WTC11 (cell line): ENCODE measurements around the gene ALDOC. TPM values are rescaled to one million over a fixed set of nuclear protein-coding genes. Genes with fewer than 3 reads are reported as not detected.

Experiments
- ATAC-seq: fragments of 200-7000 bp; cut with Tn5 transposase; 2 replicates; pipeline ENCODE4 v1.10.0; 2021; ENCODE audit warnings: mild to moderate bottlenecking, moderate library complexity
- CTCF ChIA-PET: fragments of 300-600 bp; sonication (Branson Sonifier 250); formaldehyde crosslinking; loops from one replicate; lab custom pipeline; 2021; ENCODE audit warnings: antibody characterized with exemption; lab: Charles Lee
- POLR2A ChIA-PET: fragments of 350-600 bp; sonication (Branson Sonifier 250); formaldehyde crosslinking; loops from one replicate; lab custom pipeline; 2021; ENCODE audit warnings: antibody characterized with exemption; lab: Charles Lee
- DNase-seq: peaks from one replicate; pipeline ENCODE4 v3.0.0; 2021; ENCODE audit warnings: low spot score
- H3K27ac Mint-ChIP-seq: 2 replicates; pipeline ENCODE4 v1.8.0; 2021; ENCODE audit warnings: mixed read lengths
- H3K27me3 Mint-ChIP-seq: 2 replicates; pipeline ENCODE4 v1.8.0; 2021; ENCODE audit warnings: low read depth, mild to moderate bottlenecking, moderate library complexity, mixed read lengths
- H3K36me3 Mint-ChIP-seq: 2 replicates; pipeline ENCODE4 v1.8.0; 2021; ENCODE audit warnings: mixed read lengths
- H3K4me1 Mint-ChIP-seq: 2 replicates; pipeline ENCODE4 v1.8.0; 2022; ENCODE audit warnings: mixed read lengths
- H3K4me3 Mint-ChIP-seq: 2 replicates; pipeline ENCODE4 v1.8.0; 2021; ENCODE audit warnings: mild to moderate bottlenecking, moderate library complexity, mixed read lengths
- H3K9me3 Mint-ChIP-seq: 2 replicates; pipeline ENCODE4 v1.8.0; 2021; ENCODE audit warnings: mixed read lengths
- ATF1 ChIP-seq: sonication (generic); formaldehyde crosslinking; IDR thresholded peaks from 2 replicates; pipeline ENCODE4 v1.8.1; 2023; ENCODE audit warnings: mild to moderate bottlenecking, moderate library complexity, missing genetic modification reagents
- ELF4 ChIP-seq: sonication (generic); formaldehyde crosslinking; IDR thresholded peaks from 2 replicates; pipeline ENCODE4 v1.8.1; 2022; ENCODE audit warnings: low read depth, mild to moderate bottlenecking, moderate library complexity, missing genetic modification reagents
- ESRRA ChIP-seq: sonication (generic); formaldehyde crosslinking; IDR thresholded peaks from 2 replicates; pipeline ENCODE4 v1.8.1; 2022; ENCODE audit warnings: mild to moderate bottlenecking, missing genetic modification reagents, borderline replicate concordance
- ETV6 ChIP-seq: sonication (generic); formaldehyde crosslinking; IDR thresholded peaks from 2 replicates; pipeline ENCODE4 v1.8.1; 2022; ENCODE audit warnings: mild to moderate bottlenecking, missing genetic modification reagents
- FOXJ3 ChIP-seq: sonication (generic); formaldehyde crosslinking; IDR thresholded peaks from 2 replicates; pipeline ENCODE4 v1.9.0; 2021; ENCODE audit warnings: missing genetic modification reagents, mild to moderate bottlenecking, borderline replicate concordance
- MXD4 ChIP-seq: fragments of 250-450 bp; sonication (Bioruptor Pico); IDR thresholded peaks from 2 replicates; pipeline ENCODE4 v1.8.0; 2021; ENCODE audit warnings: mild to moderate bottlenecking, moderate library complexity, borderline replicate concordance
- NR2C2 ChIP-seq: sonication (generic); formaldehyde crosslinking; IDR thresholded peaks from 2 replicates; pipeline ENCODE4 v1.8.0; 2022; ENCODE audit warnings: mild to moderate bottlenecking, missing genetic modification reagents
- NR3C1 ChIP-seq: sonication (generic); formaldehyde crosslinking; conservative IDR thresholded peaks from 2 replicates; pipeline ENCODE4 v1.8.1; 2023; ENCODE audit warnings: low read depth, mild to moderate bottlenecking, missing genetic modification reagents
- TEAD4 ChIP-seq: sonication (generic); formaldehyde crosslinking; IDR thresholded peaks from 2 replicates; pipeline ENCODE4 v1.8.0; 2022; ENCODE audit warnings: mild to moderate bottlenecking, missing genetic modification reagents
- TP53 ChIP-seq: sonication (generic); formaldehyde crosslinking; IDR thresholded peaks from 2 replicates; pipeline ENCODE4 v1.8.1; 2023; ENCODE audit warnings: mild to moderate bottlenecking, missing genetic modification reagents
- ZNF232 ChIP-seq: sonication (generic); formaldehyde crosslinking; IDR thresholded peaks from 2 replicates; pipeline ENCODE4 v1.8.0; 2022; ENCODE audit warnings: mild to moderate bottlenecking, missing genetic modification reagents
- ZNF396 ChIP-seq: fragments of 250-450 bp; sonication (Bioruptor Pico); IDR thresholded peaks from 2 replicates; pipeline ENCODE4 v1.8.0; 2021; ENCODE audit warnings: mild to moderate bottlenecking, moderate library complexity, borderline replicate concordance
- ZNF671 ChIP-seq: fragments of 250-450 bp; sonication (Bioruptor Pico); IDR thresholded peaks from 2 replicates; pipeline ENCODE4 v1.8.0; 2021; ENCODE audit warnings: mild to moderate bottlenecking
- total RNA-seq: library from RNA; stranded (reverse); gene quantifications from 3 replicates; pipeline ENCODE4 v1.2.3, GENCODE V29; 2021
- TF ChIP-seq, protein P1 (sequence below): sonication (generic); formaldehyde crosslinking; IDR thresholded peaks from 2 replicates; pipeline ENCODE4 v1.8.1; 2022; ENCODE audit warnings: mild to moderate bottlenecking, missing genetic modification reagents, moderate library complexity, borderline replicate concordance
- TF ChIP-seq, protein P2 (sequence below): sonication (generic); formaldehyde crosslinking; IDR thresholded peaks from 2 replicates; pipeline ENCODE4 v1.8.0; 2022; ENCODE audit warnings: mild to moderate bottlenecking, missing genetic modification reagents
- TF ChIP-seq, protein P3 (sequence below): fragments of 250-450 bp; sonication (Bioruptor Pico); IDR thresholded peaks from 2 replicates; pipeline ENCODE4 v1.9.0; 2021; ENCODE audit warnings: mild to moderate bottlenecking
- TF ChIP-seq, protein P4 (sequence below): sonication (generic); formaldehyde crosslinking; IDR thresholded peaks from 2 replicates; pipeline ENCODE4 v1.8.0; 2022; ENCODE audit warnings: mild to moderate bottlenecking, missing genetic modification reagents
- TF ChIP-seq, protein P5 (sequence below): sonication (generic); formaldehyde crosslinking; IDR thresholded peaks from 2 replicates; pipeline ENCODE4 v1.8.1; 2023; ENCODE audit warnings: mild to moderate bottlenecking, missing genetic modification reagents, borderline replicate concordance
- TF ChIP-seq, protein P6 (sequence below): sonication (generic); formaldehyde crosslinking; IDR thresholded peaks from 2 replicates; pipeline ENCODE4 v1.8.0; 2023; ENCODE audit warnings: mild to moderate bottlenecking, missing genetic modification reagents

ALDOC gene
- total RNA-seq, 1 experiment from 2014 or later, result 73.5 TPM

DNA sequence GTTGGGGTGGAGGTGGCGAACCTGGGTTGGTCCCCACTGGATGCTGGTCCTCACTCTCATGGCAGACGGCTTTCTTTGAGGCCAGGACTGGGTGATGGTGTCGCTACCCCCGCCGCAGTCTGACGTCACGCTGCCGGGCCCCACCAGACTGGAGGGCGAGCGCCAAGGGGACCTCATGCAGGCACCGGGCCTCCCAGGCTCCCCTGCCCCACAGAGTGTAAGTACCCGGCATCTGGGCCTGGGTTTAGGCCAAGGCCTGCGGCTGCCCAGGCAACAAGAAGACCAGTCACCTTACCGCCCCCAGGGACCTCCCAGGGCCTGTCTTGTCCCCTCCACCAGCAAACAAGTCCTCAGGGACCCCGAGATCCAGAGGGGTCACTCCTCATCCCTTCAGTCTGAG, 52.8 kb downstream of the ALDOC start:
- ChIA-PET POLR2A (no interaction called here), CTCF (no interaction called here)
- H3K4me1 Mint-ChIP-seq, result peaks cover 3% of the 10 kb centered on the region
- no peaks in the 10 kb centered on the region for H3K36me3 Mint-ChIP-seq
- no peak overlapping the region for H3K4me3 Mint-ChIP-seq
- no peak overlapping the region for H3K27ac Mint-ChIP-seq
- no peak for TF ChIP-seq ATF1 (CRISPR knock-in tag)
- TF ChIP-seq ZNF671 (CRISPR knock-in tag), result no peak
- TF ChIP-seq, all 79 proteins: peak for 0
- H3K27me3 Mint-ChIP-seq, result peaks cover 2% of the 10 kb centered on the region; the same call in 1 of the 2 replicates
- no peaks in the 10 kb centered on the region for H3K9me3 Mint-ChIP-seq
- ATAC-seq (no peak), DNase-seq (no peak)

DNA sequence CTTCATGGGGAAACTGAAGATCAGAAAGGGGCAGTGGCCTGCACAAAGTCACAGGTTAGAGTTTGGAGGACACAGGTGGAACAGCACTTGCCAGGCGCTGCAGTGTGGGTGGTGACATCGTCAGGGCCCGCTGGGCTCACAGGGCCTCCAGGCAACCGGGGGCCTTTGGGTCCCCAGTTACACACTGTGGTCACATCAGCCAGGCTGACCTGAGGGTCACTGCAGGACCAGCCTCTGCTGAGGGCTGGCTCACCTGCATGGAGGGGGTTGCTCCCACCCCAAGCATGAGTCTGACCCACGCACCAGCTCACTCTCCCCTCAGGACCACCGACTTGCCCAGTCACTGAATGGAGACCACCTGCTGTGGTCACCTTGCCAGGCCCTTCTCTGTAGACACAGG, 53.5 kb downstream of the ALDOC start:
- H3K36me3 Mint-ChIP-seq, result no peaks in the 10 kb centered on the region
- ChIA-PET POLR2A (no interaction called here), CTCF (no interaction called here)
- TF ChIP-seq, protein P1, sequence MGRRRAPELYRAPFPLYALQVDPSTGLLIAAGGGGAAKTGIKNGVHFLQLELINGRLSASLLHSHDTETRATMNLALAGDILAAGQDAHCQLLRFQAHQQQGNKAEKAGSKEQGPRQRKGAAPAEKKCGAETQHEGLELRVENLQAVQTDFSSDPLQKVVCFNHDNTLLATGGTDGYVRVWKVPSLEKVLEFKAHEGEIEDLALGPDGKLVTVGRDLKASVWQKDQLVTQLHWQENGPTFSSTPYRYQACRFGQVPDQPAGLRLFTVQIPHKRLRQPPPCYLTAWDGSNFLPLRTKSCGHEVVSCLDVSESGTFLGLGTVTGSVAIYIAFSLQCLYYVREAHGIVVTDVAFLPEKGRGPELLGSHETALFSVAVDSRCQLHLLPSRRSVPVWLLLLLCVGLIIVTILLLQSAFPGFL (CRISPR knock-in tag), result no peak
- no peak for TF ChIP-seq TP53 (CRISPR knock-in tag)
- TF ChIP-seq TEAD4 (CRISPR knock-in tag), result no peak
- TF ChIP-seq ETV6 (CRISPR knock-in tag), result no peak
- TF ChIP-seq, protein P2, sequence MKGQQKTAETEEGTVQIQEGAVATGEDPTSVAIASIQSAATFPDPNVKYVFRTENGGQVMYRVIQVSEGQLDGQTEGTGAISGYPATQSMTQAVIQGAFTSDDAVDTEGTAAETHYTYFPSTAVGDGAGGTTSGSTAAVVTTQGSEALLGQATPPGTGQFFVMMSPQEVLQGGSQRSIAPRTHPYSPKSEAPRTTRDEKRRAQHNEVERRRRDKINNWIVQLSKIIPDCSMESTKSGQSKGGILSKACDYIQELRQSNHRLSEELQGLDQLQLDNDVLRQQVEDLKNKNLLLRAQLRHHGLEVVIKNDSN (CRISPR knock-in tag), result no peak
- no peak for TF ChIP-seq NR2C2 (CRISPR knock-in tag)
- TF ChIP-seq, protein P3, sequence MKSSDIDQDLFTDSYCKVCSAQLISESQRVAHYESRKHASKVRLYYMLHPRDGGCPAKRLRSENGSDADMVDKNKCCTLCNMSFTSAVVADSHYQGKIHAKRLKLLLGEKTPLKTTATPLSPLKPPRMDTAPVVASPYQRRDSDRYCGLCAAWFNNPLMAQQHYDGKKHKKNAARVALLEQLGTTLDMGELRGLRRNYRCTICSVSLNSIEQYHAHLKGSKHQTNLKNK (CRISPR knock-in tag), result no peak
- TF ChIP-seq NR3C1 (CRISPR knock-in tag), result no peak
- no peak for TF ChIP-seq FOXJ3 (CRISPR knock-in tag)
- TF ChIP-seq ESRRA (CRISPR knock-in tag), result no peak
- no peak for TF ChIP-seq MXD4 (CRISPR knock-in tag)
- TF ChIP-seq, protein P4, sequence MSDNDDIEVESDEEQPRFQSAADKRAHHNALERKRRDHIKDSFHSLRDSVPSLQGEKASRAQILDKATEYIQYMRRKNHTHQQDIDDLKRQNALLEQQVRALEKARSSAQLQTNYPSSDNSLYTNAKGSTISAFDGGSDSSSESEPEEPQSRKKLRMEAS (CRISPR knock-in tag), result no peak
- TF ChIP-seq ZNF232 (CRISPR knock-in tag), result no peak
- no peak for TF ChIP-seq ZNF396 (CRISPR knock-in tag)
- TF ChIP-seq, protein P5, sequence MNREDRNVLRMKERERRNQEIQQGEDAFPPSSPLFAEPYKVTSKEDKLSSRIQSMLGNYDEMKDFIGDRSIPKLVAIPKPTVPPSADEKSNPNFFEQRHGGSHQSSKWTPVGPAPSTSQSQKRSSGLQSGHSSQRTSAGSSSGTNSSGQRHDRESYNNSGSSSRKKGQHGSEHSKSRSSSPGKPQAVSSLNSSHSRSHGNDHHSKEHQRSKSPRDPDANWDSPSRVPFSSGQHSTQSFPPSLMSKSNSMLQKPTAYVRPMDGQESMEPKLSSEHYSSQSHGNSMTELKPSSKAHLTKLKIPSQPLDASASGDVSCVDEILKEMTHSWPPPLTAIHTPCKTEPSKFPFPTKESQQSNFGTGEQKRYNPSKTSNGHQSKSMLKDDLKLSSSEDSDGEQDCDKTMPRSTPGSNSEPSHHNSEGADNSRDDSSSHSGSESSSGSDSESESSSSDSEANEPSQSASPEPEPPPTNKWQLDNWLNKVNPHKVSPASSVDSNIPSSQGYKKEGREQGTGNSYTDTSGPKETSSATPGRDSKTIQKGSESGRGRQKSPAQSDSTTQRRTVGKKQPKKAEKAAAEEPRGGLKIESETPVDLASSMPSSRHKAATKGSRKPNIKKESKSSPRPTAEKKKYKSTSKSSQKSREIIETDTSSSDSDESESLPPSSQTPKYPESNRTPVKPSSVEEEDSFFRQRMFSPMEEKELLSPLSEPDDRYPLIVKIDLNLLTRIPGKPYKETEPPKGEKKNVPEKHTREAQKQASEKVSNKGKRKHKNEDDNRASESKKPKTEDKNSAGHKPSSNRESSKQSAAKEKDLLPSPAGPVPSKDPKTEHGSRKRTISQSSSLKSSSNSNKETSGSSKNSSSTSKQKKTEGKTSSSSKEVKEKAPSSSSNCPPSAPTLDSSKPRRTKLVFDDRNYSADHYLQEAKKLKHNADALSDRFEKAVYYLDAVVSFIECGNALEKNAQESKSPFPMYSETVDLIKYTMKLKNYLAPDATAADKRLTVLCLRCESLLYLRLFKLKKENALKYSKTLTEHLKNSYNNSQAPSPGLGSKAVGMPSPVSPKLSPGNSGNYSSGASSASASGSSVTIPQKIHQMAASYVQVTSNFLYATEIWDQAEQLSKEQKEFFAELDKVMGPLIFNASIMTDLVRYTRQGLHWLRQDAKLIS, result no peak
- TF ChIP-seq, protein P6, sequence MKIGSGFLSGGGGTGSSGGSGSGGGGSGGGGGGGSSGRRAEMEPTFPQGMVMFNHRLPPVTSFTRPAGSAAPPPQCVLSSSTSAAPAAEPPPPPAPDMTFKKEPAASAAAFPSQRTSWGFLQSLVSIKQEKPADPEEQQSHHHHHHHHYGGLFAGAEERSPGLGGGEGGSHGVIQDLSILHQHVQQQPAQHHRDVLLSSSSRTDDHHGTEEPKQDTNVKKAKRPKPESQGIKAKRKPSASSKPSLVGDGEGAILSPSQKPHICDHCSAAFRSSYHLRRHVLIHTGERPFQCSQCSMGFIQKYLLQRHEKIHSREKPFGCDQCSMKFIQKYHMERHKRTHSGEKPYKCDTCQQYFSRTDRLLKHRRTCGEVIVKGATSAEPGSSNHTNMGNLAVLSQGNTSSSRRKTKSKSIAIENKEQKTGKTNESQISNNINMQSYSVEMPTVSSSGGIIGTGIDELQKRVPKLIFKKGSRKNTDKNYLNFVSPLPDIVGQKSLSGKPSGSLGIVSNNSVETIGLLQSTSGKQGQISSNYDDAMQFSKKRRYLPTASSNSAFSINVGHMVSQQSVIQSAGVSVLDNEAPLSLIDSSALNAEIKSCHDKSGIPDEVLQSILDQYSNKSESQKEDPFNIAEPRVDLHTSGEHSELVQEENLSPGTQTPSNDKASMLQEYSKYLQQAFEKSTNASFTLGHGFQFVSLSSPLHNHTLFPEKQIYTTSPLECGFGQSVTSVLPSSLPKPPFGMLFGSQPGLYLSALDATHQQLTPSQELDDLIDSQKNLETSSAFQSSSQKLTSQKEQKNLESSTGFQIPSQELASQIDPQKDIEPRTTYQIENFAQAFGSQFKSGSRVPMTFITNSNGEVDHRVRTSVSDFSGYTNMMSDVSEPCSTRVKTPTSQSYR (CRISPR knock-in tag), result no peak
- no peak for TF ChIP-seq ELF4
- TF ChIP-seq, all 79 proteins: peak for 0
- Mint-ChIP-seq H3K4me3 (no peak overlapping the region), H3K27ac (no peak overlapping the region), H3K27me3 (peaks cover 3% of the 10 kb centered on the region), H3K9me3 (no peaks in the 10 kb centered on the region), H3K4me1 (peaks cover 3% of the 10 kb centered on the region)
- no peak for ATAC-seq
- no peak for DNase-seq
